HepG2 (cell line): ENCODE data around the gene AGRN. TPM values are rescaled to one million over a fixed set of nuclear protein-coding genes. Genes with fewer than 3 reads are reported as not detected.
A peak's percentile ranks its signal among the peaks of the same experiment; 100 is the strongest.

Experiments used
- ATAC-seq: fragments of 200-7000 bp; cut with Tn5 transposase; 3 replicates; pipeline ENCODE4 v1.9.1; 2020; ENCODE audit warnings: mild to moderate bottlenecking, moderate library complexity
- BruUV-seq: library from RNA; stranded (reverse); fragments of 400-500 nt; replicated peaks from 2 replicates; lab custom pipeline; 2021; lab: Mats Ljungman, UMichigan
- CTCF ChIA-PET: fragments of 300-600 bp; formaldehyde crosslinking; extraction: SDS; loops from one replicate; lab custom pipeline; 2021; ENCODE audit warnings: low total read pairs, inconsistent platforms, low intra/inter-chr PET ratio; lab: Yijun Ruan, JAX
- POLR2A ChIA-PET: fragments of 350-600 bp; sonication (Branson Sonifier 250); formaldehyde crosslinking; loops from one replicate; lab custom pipeline; 2020; ENCODE audit warnings: antibody characterized with exemption, inconsistent platforms; lab: Yijun Ruan, JAX
- DNase-seq: peaks from one replicate; pipeline ENCODE4 v3.0.0-alpha.2; 2015; ENCODE audit warnings: low spot score
- FAIRE-seq: peaks from 3 replicates; lab custom pipeline; 2011; peaks lifted over from hg19 to GRCh38; lab: Jason Lieb, UNC
- H2AFZ ChIP-seq: one replicate; pipeline ENCODE4 v1.6.1; 2011; ENCODE audit warnings: low read length, inconsistent platforms
- H3K27ac ChIP-seq: fragments of 300-600 bp; 3 replicates; pipeline ENCODE4 v1.8.0; 2011; ENCODE audit warnings: mixed run types, mild to moderate bottlenecking, mixed read lengths, low read length, inconsistent platforms; ENCODE audit not compliant: insufficient read depth; ENCODE audit errors: extremely low read length
- H3K27me3 ChIP-seq, 2 experiments: fragments of 200-600 bp in 1 of 2; 2 replicates in 1 of 2; 3 replicates in 1 of 2; pipeline versions ENCODE4 v1.6.0 to v1.8.0; 2011; ENCODE audit warnings: low read length in 2 of 2, mild to moderate bottlenecking in 2 of 2, moderate library complexity in 2 of 2, inconsistent platforms in 1 of 2; ENCODE audit not compliant: insufficient read depth in 2 of 2, control insufficient read depth in 1 of 2
- H3K36me3 ChIP-seq, 2 experiments: fragments of 200-600 bp in 1 of 2; replicated peaks in 1 of 2; 2 replicates in 1 of 2; 3 replicates in 1 of 2; pipeline versions ENCODE4 v1.5.1 to v1.8.0; 2011; ENCODE audit warnings: low read length in 2 of 2, inconsistent platforms in 1 of 2; ENCODE audit not compliant: insufficient read depth in 2 of 2, control insufficient read depth in 1 of 2
- H3K4me1 ChIP-seq: 2 replicates; pipeline ENCODE4 v1.5.1; 2012; ENCODE audit warnings: low read length, inconsistent platforms; ENCODE audit not compliant: insufficient read depth
- H3K4me2 ChIP-seq: 2 replicates; pipeline ENCODE4 v1.6.0; 2011; ENCODE audit warnings: low read depth, low read length, inconsistent platforms
- H3K4me3 ChIP-seq, 3 experiments: fragments of 200-600 bp in 1 of 3; sonication (generic), shearing (Covaris generic) in 1 of 3; replicated peaks in 1 of 3; 2 replicates each; pipeline ENCODE4 v1.5.1; 2011 to 2016; ENCODE audit warnings: low read length in 3 of 3, inconsistent platforms in 2 of 3, low read depth in 2 of 3, mild to moderate bottlenecking in 2 of 3, control low read depth in 1 of 3, mixed read lengths in 1 of 3; ENCODE audit not compliant: insufficient read depth in 1 of 3
- H3K79me2 ChIP-seq: one replicate; pipeline ENCODE4 v1.6.1; 2011; ENCODE audit warnings: low read length, inconsistent platforms; ENCODE audit not compliant: insufficient read depth
- H3K9ac ChIP-seq: 2 replicates; pipeline ENCODE4 v1.6.0; 2011; ENCODE audit warnings: mild to moderate bottlenecking, low read depth, low read length, inconsistent platforms; ENCODE audit not compliant: insufficient read depth
- H3K9me3 ChIP-seq: 2 replicates; pipeline ENCODE4 v1.5.1; 2012; ENCODE audit warnings: mild to moderate bottlenecking, low read length
- H4K20me1 ChIP-seq: 2 replicates; pipeline ENCODE4 v1.6.0; 2011; ENCODE audit warnings: inconsistent platforms, mild to moderate bottlenecking, low read length, moderate library complexity; ENCODE audit not compliant: insufficient read depth
- GABPB1 ChIP-seq: IDR thresholded peaks from 2 replicates; pipeline ENCODE4 v1.6.1; 2016; ENCODE audit warnings: mild to moderate bottlenecking, missing genetic modification reagents, moderate library complexity, missing compliant biosample characterization
- HNRNPL ChIP-seq: fragments of 200-400 bp; formaldehyde crosslinking; IDR thresholded peaks from 2 replicates; pipeline ENCODE4 v1.6.1; 2017; ENCODE audit warnings: mild to moderate bottlenecking, low read depth, low read length
- ZNF776 ChIP-seq: sonication (generic); formaldehyde crosslinking; IDR thresholded peaks from 2 replicates; pipeline ENCODE4 v1.4.0; 2020; ENCODE audit warnings: mild to moderate bottlenecking, missing genetic modification reagents
- WGBS: methylation state at CpG from one replicate; pipeline ENCODE4 v1.1.6; 2017; ENCODE audit warnings: low lambda C conversion rate; 5-methylcytosine and 5-hydroxymethylcytosine counted together
- in situ Hi-C: cut with HindIII; loops from 2 replicates; pipeline ENCODE4 v1.10.0; 2017; ENCODE audit warnings: low pct_unique_long_range_greater_than_20kb; ENCODE audit not compliant: extremely low pct_ligation_motif_present
- intact Hi-C: fragments of 100-400 bp; cut with micrococcal nuclease; formaldehyde crosslinking; loops from one replicate; pipeline ENCODE4 v1.10.0; 2022; ENCODE audit not compliant: unreplicated experiment
- polyA plus RNA-seq, 8 experiments: library from polyadenylated mRNA; depleted of rRNA in 3 of 8; stranded (reverse) in 7 of 8; unstranded in 1 of 8; fragments of >200 nt; fragmentation: Illumina TruSeq in 4 of 8; extraction: Trizol in 4 of 8; gene quantifications; 2 replicates each; pipeline versions ENCODE4 v1.2.1 to v1.2.3, GENCODE V29; 2011 to 2016; ENCODE audit warnings: low read depth in 4 of 8, missing spikeins in 1 of 8, mixed read lengths in 1 of 8; ENCODE audit not compliant: insufficient read depth in 1 of 8
- total RNA-seq, 5 experiments: library from RNA; depleted of rRNA; stranded (reverse); fragments of >200 nt; fragmentation: Illumina TruSeq; extraction: Trizol; gene quantifications; 2 replicates each; pipeline ENCODE4 v1.2.3, GENCODE V29; 2016; ENCODE audit warnings: low read depth in 1 of 5
- TF ChIP-seq, protein P1 (sequence below): sonication (generic); formaldehyde crosslinking; IDR thresholded peaks from 2 replicates; pipeline ENCODE4 v1.4.0; 2020; ENCODE audit warnings: missing genetic modification reagents
- TF ChIP-seq, protein P2 (sequence below): sonication (generic); formaldehyde crosslinking; IDR thresholded peaks from 2 replicates; pipeline ENCODE4 v1.4.0; 2020; ENCODE audit warnings: mild to moderate bottlenecking, low read depth, missing genetic modification reagents
- TF ChIP-seq, protein P3 (sequence below): fragments of 450-650 bp; IDR thresholded peaks from 2 replicates; pipeline ENCODE4 v1.6.1; 2016

AGRN gene
- total and polyA plus RNA-seq, 2 of the 13 experiments (the other 11 are each of a cell fraction or from before 2014, with no cell fraction given), result 29.8 to 65.2 TPM

DNA sequence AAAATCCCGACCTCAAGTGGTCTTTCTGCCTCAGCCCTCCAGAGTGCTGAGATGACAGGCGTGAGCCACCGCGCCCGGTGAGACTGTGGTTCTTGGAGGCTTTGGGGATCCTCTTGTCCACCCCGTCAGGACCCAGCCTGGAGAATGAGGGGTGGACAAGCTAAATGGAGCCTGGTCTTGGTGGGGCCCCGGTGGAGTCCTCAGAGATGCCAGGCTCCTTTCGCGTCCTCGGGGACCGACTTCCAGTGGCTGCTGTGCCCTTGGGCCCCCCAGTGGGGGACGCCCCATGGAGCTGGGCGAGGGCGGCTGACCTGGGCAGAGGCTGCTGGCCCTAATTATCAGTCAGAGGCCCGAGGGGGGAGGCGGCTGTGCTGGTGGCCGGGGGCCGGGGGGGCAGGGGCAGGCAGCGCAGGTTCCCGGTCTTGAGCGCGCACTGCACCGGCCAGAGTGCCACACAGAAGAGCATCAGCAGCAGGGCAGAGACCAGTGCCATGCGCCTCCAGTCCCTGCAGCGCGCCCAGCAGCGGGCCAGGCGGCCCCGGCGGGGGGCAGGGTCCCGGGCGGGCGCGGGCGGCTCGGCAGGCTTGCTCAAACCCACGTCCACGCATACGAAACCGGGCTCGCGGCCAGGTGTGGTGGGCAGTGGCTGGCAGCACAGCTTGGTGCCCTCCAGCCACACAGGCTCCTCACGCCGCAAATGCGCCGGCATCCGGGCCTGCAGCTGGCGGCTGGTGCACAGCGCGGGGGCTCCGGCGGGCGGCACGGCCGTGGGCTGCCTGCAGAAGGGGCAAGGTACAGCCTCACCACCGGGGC is 51.8 kb downstream of the AGRN start:
- 0% methylated on average over 1 of the region's 56 CpGs for WGBS
- BruUV-seq, result no TSS peak
- CTCF ChIA-PET, result no interaction called here
- in situ Hi-C loops, result no loop called here
- Histone ChIP-seq H3K9me3 (no peaks in the 10 kb centered on the region), H3K36me3 (no peaks in the 10 kb centered on the region), H2AFZ (no peak overlapping the region), H3K4me1 (peaks cover 37% of the 10 kb centered on the region), H4K20me1 (no peaks in the 10 kb centered on the region), H3K9ac (no peak overlapping the region)
- intact Hi-C loops, result no loop called here
- DNase-seq, result no peak
- FAIRE-seq, result no peak
- TF ChIP-seq, protein P1, sequence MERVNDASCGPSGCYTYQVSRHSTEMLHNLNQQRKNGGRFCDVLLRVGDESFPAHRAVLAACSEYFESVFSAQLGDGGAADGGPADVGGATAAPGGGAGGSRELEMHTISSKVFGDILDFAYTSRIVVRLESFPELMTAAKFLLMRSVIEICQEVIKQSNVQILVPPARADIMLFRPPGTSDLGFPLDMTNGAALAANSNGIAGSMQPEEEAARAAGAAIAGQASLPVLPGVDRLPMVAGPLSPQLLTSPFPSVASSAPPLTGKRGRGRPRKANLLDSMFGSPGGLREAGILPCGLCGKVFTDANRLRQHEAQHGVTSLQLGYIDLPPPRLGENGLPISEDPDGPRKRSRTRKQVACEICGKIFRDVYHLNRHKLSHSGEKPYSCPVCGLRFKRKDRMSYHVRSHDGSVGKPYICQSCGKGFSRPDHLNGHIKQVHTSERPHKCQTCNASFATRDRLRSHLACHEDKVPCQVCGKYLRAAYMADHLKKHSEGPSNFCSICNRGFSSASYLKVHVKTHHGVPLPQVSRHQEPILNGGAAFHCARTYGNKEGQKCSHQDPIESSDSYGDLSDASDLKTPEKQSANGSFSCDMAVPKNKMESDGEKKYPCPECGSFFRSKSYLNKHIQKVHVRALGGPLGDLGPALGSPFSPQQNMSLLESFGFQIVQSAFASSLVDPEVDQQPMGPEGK (CRISPR knock-in tag), result 0 out of 2 replicates have a peak, but pooled peaks have one; percentile 7
- TF ChIP-seq, protein P2, sequence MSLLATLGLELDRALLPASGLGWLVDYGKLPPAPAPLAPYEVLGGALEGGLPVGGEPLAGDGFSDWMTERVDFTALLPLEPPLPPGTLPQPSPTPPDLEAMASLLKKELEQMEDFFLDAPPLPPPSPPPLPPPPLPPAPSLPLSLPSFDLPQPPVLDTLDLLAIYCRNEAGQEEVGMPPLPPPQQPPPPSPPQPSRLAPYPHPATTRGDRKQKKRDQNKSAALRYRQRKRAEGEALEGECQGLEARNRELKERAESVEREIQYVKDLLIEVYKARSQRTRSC, result no peak
- TF ChIP-seq ZNF776 (CRISPR knock-in tag) (peak; percentile 31; the same call in 1 of the 2 replicates), HNRNPL (0 out of 2 replicates have a peak, but pooled peaks have one; percentile 15), GABPB1 (CRISPR knock-in tag) (peak; percentile 18; the same call in 1 of the 2 replicates)
- TF ChIP-seq, protein P3, sequence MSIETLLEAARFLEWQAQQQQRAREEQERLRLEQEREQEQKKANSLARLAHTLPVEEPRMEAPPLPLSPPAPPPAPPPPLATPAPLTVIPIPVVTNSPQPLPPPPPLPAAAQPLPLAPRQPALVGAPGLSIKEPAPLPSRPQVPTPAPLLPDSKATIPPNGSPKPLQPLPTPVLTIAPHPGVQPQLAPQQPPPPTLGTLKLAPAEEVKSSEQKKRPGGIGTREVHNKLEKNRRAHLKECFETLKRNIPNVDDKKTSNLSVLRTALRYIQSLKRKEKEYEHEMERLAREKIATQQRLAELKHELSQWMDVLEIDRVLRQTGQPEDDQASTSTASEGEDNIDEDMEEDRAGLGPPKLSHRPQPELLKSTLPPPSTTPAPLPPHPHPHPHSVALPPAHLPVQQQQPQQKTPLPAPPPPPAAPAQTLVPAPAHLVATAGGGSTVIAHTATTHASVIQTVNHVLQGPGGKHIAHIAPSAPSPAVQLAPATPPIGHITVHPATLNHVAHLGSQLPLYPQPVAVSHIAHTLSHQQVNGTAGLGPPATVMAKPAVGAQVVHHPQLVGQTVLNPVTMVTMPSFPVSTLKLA, result no peak
- TF ChIP-seq, all 625 proteins: peak for 4
- POLR2A ChIA-PET, result interaction anchor here (1.3 kb wide), 1 partner anchor 7 kb away, joined by 5 read pairs; no protein-coding TSS in a partner anchor
- Histone ChIP-seq H3K27me3 (peaks cover 34 to 63% of the 10 kb centered on the region in 2 experiments), H3K27ac (no peak overlapping the region), H3K79me2 (no peaks in the 10 kb centered on the region), H3K4me2 (peak overlapping the region; percentile 20; the same call in 1 of the 2 replicates), H3K4me3 (no peak overlapping the region; a peak in 1 of 6 replicates)
- ATAC-seq, result no peak
